GM08714 (cell line): ENCODE measurements around the gene RCOR1.

Experiments used
- H3K4me3 ChIP-seq: fragments of 200-500 bp; sonication (Bioruptor generic); 2 replicates; pipeline ENCODE4 v1.5.1; 2014; ENCODE audit warnings: mild to moderate bottlenecking, low read length, inconsistent platforms
- ZNF274 ChIP-seq: IDR thresholded peaks from 2 replicates; pipeline ENCODE4 v1.6.1; 2012; ENCODE audit warnings: mild to moderate bottlenecking, low read depth, low read length

RCOR1 gene

GRCh38 chr14:102699416-102700110, 107.1 kb downstream of the RCOR1 start:
- TF ChIP-seq ZNF274: no peak
- no peak overlapping the region for H3K4me3 ChIP-seq

- no peak for TF ChIP-seq ZNF274
- H3K4me3 ChIP-seq: no peak overlapping the region
Measured at GRCh38 chr14:102708494-102708893, 116.0 kb downstream of the RCOR1 start.

- no peak overlapping the region for H3K4me3 ChIP-seq
- no peak for TF ChIP-seq ZNF274
Measured at GRCh38 chr14:102711207-102711606, 118.8 kb downstream of the RCOR1 start.

- no peak for TF ChIP-seq ZNF274
- H3K4me3 ChIP-seq: no peak overlapping the region
Measured at GRCh38 chr14:102711946-102712345, 119.5 kb downstream of the RCOR1 start.

GRCh38 chr14:102717276-102717675, 124.8 kb downstream of the RCOR1 start:
- no peak for TF ChIP-seq ZNF274
- H3K4me3 ChIP-seq: no peak overlapping the region

GRCh38 chr14:102722646-102723045, 130.2 kb downstream of the RCOR1 start:
- TF ChIP-seq ZNF274: no peak
- H3K4me3 ChIP-seq: no peak overlapping the region

- H3K4me3 ChIP-seq: no peak overlapping the region
- no peak for TF ChIP-seq ZNF274
Measured at GRCh38 chr14:102723650-102724049, 131.2 kb downstream of the RCOR1 start.

- no peak for TF ChIP-seq ZNF274
- no peak overlapping the region for H3K4me3 ChIP-seq
Measured at GRCh38 chr14:102726191-102726949, 133.9 kb downstream of the RCOR1 start.

- TF ChIP-seq ZNF274: no peak
- H3K4me3 ChIP-seq: no peak overlapping the region
Measured at GRCh38 chr14:102727336-102728095, 135.1 kb downstream of the RCOR1 start.

- H3K4me3 ChIP-seq: no peak overlapping the region
- TF ChIP-seq ZNF274: no peak
Measured at GRCh38 chr14:102728501-102728900, 136.1 kb downstream of the RCOR1 start.

GRCh38 chr14:102729268-102729667, 136.8 kb downstream of the RCOR1 start:
- TF ChIP-seq ZNF274: no peak
- H3K4me3 ChIP-seq: no peak overlapping the region

GRCh38 chr14:102729825-102730224, 137.4 kb downstream of the RCOR1 start:
- TF ChIP-seq ZNF274: no peak
- no peak overlapping the region for H3K4me3 ChIP-seq

GRCh38 chr14:102731101-102731870, 138.8 kb downstream of the RCOR1 start:
- H3K4me3 ChIP-seq: no peak overlapping the region
- TF ChIP-seq ZNF274: no peak
